Osteoblast (primary cell): ENCODE measurements around the gene GALM. TPM values are rescaled to one million over a fixed set of nuclear protein-coding genes. Genes with fewer than 3 reads are reported as not detected.
"Not testable (repeated sequence)": the region's sequence is repeated elsewhere in the genome, so short reads cannot be mapped to it uniquely, and the experiment has no call there.

Source experiments
- DNase-seq: peaks from one replicate; pipeline ENCODE4 v3.0.0; 2011; ENCODE audit warnings: low spot score, mixed read lengths; ENCODE audit not compliant: insufficient read length; ENCODE audit errors: missing footprints
- H2AFZ ChIP-seq: 2 replicates; pipeline ENCODE4 v1.6.0; 2011; ENCODE audit warnings: mild to moderate bottlenecking, low read length
- H3K27ac ChIP-seq: 2 replicates; pipeline ENCODE4 v1.5.1; 2011; ENCODE audit warnings: mild to moderate bottlenecking, low read depth, low read length, moderate library complexity
- H3K27me3 ChIP-seq: 2 replicates; pipeline ENCODE4 v1.6.0; 2012; ENCODE audit warnings: mild to moderate bottlenecking, control low read depth, inconsistent platforms, low read length, moderate library complexity; ENCODE audit not compliant: insufficient read depth
- H3K36me3 ChIP-seq: 2 replicates; pipeline ENCODE4 v1.5.1; 2011; ENCODE audit warnings: mild to moderate bottlenecking, low read length, control low read depth, moderate library complexity; ENCODE audit not compliant: insufficient read depth
- H3K4me1 ChIP-seq: 2 replicates; pipeline ENCODE4 v1.5.1; 2011; ENCODE audit warnings: mild to moderate bottlenecking, low read length, control low read depth, moderate library complexity; ENCODE audit not compliant: insufficient read depth
- H3K4me2 ChIP-seq: 2 replicates; pipeline ENCODE4 v1.6.0; 2011; ENCODE audit warnings: mild to moderate bottlenecking, low read length; ENCODE audit not compliant: insufficient read depth
- H3K4me3 ChIP-seq: fragments of 200-600 bp; sonication (generic); 3 replicates; pipeline ENCODE4 v1.5.1; 2012; ENCODE audit warnings: mild to moderate bottlenecking, low read length, inconsistent platforms; ENCODE audit not compliant: insufficient read depth
- H3K79me2 ChIP-seq: 2 replicates; pipeline ENCODE4 v1.6.0; 2012; ENCODE audit warnings: mild to moderate bottlenecking, low read length, control low read depth, inconsistent platforms; ENCODE audit not compliant: insufficient read depth
- H3K9me3 ChIP-seq: 2 replicates; pipeline ENCODE4 v1.5.1; 2011; ENCODE audit warnings: low read depth, low read length, control low read depth
- H4K20me1 ChIP-seq: 2 replicates; pipeline ENCODE4 v1.6.0; 2012; ENCODE audit warnings: mild to moderate bottlenecking, low read length, control low read depth; ENCODE audit not compliant: insufficient read depth
- total RNA-seq: library from RNA; depleted of rRNA; stranded (reverse); fragments of >200 nt; gene quantifications from 2 replicates; pipeline ENCODE4 v1.2.3, GENCODE V29; 2012
- TF ChIP-seq, protein P1 (sequence below): IDR thresholded peaks from 2 replicates; pipeline ENCODE4 v1.5.1; 2011; ENCODE audit warnings: mild to moderate bottlenecking, low read depth, low read length, moderate library complexity; ENCODE audit errors: extremely low read depth

The GALM gene
- total RNA-seq, 1 donor: 50.7 TPM

DNA sequence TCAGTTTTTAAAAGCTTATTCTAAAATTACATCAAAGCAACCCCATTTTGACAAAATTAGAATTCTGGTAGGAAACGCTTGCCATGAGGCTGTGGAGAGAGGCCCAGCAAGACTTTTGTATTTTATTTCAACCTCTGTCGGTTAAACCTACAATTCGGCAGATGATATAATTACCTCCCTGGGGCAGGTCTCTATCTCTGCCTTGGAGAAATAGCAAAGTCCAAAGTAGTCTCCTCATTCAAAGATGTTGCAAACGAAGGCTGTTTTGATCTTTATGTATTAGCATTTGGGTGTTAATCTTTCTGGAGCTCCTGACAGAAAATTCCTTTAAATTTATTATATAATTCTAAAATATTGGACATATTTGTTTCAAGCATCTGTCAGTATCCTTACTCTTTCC, 35.6 kb downstream of the GALM start:
- Histone ChIP-seq H3K79me2 (no peaks in the 10 kb centered on the region), H2AFZ (peak overlapping the region; percentile 25), H3K36me3 (no peaks in the 10 kb centered on the region), H3K27ac (peak overlapping the region; percentile 75), H3K4me2 (peak overlapping the region; percentile 68), H3K27me3 (no peaks in the 10 kb centered on the region), H3K4me3 (no peak overlapping the region), H3K9me3 (no peaks in the 10 kb centered on the region), H3K4me1 (peaks cover 25% of the 10 kb centered on the region), H4K20me1 (no peaks in the 10 kb centered on the region)
- TF ChIP-seq, protein P1, sequence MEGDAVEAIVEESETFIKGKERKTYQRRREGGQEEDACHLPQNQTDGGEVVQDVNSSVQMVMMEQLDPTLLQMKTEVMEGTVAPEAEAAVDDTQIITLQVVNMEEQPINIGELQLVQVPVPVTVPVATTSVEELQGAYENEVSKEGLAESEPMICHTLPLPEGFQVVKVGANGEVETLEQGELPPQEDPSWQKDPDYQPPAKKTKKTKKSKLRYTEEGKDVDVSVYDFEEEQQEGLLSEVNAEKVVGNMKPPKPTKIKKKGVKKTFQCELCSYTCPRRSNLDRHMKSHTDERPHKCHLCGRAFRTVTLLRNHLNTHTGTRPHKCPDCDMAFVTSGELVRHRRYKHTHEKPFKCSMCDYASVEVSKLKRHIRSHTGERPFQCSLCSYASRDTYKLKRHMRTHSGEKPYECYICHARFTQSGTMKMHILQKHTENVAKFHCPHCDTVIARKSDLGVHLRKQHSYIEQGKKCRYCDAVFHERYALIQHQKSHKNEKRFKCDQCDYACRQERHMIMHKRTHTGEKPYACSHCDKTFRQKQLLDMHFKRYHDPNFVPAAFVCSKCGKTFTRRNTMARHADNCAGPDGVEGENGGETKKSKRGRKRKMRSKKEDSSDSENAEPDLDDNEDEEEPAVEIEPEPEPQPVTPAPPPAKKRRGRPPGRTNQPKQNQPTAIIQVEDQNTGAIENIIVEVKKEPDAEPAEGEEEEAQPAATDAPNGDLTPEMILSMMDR: no peak
- no peak for DNase-seq

DNA sequence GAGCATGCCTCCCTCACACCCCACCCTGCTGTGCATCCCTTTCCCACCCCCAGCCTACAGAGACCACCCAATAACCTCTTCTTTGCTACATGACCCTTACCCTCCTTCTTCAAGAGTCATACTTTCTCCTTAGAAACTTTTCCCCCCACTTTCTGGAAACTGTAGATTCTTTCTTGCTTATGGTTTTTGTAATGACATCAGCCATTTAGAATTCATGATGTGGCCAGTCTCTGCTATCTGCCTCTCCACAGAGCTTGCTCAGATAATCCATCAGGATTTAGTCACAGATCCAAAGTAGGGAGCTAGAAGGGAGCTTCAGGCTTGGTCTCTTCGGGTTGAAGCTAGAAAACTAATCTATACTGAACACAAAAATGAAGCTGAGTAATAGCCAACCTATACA, 36.5 kb downstream of the GALM start:
- Histone ChIP-seq H3K27me3 (no peaks in the 10 kb centered on the region), H3K27ac (peak overlapping the region; percentile 75), H4K20me1 (no peaks in the 10 kb centered on the region), H3K79me2 (no peaks in the 10 kb centered on the region), H3K4me1 (peaks cover 25% of the 10 kb centered on the region), H3K36me3 (no peaks in the 10 kb centered on the region), H3K9me3 (no peaks in the 10 kb centered on the region), H3K4me3 (no peak overlapping the region), H2AFZ (no peak overlapping the region), H3K4me2 (peak overlapping the region; percentile 68)
- no peak for DNase-seq
- TF ChIP-seq, protein P1: no peak

DNA sequence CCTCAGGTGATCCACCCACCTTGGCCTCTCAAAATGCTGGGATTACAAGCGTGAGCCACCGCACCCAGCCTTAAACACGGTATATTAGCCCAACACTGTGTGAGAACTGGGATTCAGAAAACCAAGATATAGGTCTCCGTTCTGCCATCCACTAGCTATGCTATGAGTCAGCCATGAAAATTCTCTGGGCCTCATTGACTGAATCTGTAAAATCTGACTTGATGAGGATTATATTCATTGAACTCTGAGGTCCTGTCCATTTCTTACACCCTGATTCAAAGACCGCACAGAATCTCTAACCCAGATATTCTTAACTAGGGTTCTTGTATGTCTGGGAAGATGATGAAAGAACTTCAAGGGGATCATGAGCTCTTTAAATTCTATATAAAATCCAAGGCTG, 37.4 kb downstream of the GALM start:
- H3K27me3 ChIP-seq, DNase-seq, H3K79me2 ChIP-seq, H3K4me2 ChIP-seq, H3K36me3 ChIP-seq, H3K9me3 ChIP-seq, H3K4me3 ChIP-seq, H4K20me1 ChIP-seq, H2AFZ ChIP-seq: not testable (repeated sequence)
- peak overlapping the region; percentile 61 for H3K27ac ChIP-seq
- H3K4me1 ChIP-seq: peaks cover 25% of the 10 kb centered on the region

DNA sequence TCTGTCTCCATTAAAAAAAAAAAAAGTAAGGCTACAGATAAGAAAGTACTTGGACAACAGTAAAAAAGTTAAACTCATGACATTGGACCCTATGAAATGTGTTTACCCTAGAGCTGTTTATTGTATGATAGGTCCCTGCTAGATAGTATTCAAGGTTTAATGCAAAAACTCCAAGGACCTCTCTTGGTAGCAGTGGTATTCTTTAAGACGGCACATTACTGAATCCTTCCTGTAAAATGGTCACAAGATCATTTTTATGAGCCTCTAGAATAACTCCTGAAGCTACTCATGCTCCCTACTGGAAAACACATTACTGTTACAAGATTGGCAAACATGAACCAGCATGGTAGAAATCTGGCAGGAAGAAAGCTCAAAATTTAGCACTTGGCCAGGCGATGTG, 38.8 kb downstream of the GALM start:
- H4K20me1 ChIP-seq: no peaks in the 10 kb centered on the region
- TF ChIP-seq, protein P1: no peak
- no peak overlapping the region for H3K4me2 ChIP-seq
- no peaks in the 10 kb centered on the region for H3K27me3 ChIP-seq
- no peaks in the 10 kb centered on the region for H3K9me3 ChIP-seq
- no peaks in the 10 kb centered on the region for H3K79me2 ChIP-seq
- H3K36me3 ChIP-seq: no peaks in the 10 kb centered on the region
- no peak for DNase-seq
- no peak overlapping the region for H3K27ac ChIP-seq
- H3K4me3 ChIP-seq: no peak overlapping the region
- H2AFZ ChIP-seq: no peak overlapping the region
- H3K4me1 ChIP-seq: peaks cover 25% of the 10 kb centered on the region
